ENCODE results near the gene OR51F1.

DNA sequence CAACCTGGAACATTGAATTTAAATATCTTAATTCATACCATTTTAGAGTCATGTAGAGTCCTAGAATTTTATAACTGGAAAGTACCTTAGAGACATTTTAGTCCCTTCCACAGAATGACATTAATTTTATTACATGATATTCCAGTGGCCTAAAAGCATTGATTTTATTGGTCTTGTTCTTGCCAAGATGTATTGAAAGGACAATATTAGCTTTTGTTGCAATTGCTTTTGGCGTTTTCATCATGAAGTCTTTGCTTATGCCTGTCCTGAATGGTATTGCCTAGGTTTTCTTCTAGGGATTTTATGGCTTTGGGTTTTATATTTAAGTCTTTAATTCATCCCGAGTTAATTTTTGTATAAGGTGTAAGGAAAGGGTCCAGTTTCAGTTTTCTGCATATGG is 29.0 kb downstream of the OR51F1 start:
- no peak for TF ChIP-seq TEAD4 (IDR thresholded peaks at IDR 0.05)
- TF ChIP-seq, protein P1, sequence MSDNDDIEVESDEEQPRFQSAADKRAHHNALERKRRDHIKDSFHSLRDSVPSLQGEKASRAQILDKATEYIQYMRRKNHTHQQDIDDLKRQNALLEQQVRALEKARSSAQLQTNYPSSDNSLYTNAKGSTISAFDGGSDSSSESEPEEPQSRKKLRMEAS (IDR thresholded peaks at IDR 0.05), result no peak
- no peak for TF ChIP-seq RAD21 (IDR thresholded peaks at IDR 0.05; ENCODE audit: low read depth)
- TF ChIP-seq EP300 (IDR thresholded peaks at IDR 0.05; ENCODE audit: borderline replicate concordance), result no peak
- TF ChIP-seq CEBPB (IDR thresholded peaks at IDR 0.05), result no peak
- TF ChIP-seq YY1 (IDR thresholded peaks at IDR 0.05; ENCODE audit: low read depth), result no peak
- no peak for TF ChIP-seq CREB1 (IDR thresholded peaks at IDR 0.05; ENCODE audit: low read depth)
- no peak for TF ChIP-seq ZBTB7A (IDR thresholded peaks at IDR 0.05; ENCODE audit: low read depth)
- no peak for TF ChIP-seq REST (IDR thresholded peaks at IDR 0.05; ENCODE audit: low read depth)
- no peak for TF ChIP-seq USF1 (IDR thresholded peaks at IDR 0.05)
